SK-N-SH (cell line): ENCODE results near the gene MFNG. TPM values are rescaled to one million over a fixed set of nuclear protein-coding genes. Genes with fewer than 3 reads are reported as not detected.

Source experiments
- CTCF ChIA-PET: fragments of 300-600, 350-600 bp; formaldehyde crosslinking; extraction: SDS; loops from one replicate; lab custom pipeline; 2021; lab: Yijun Ruan, JAX
- POLR2A ChIA-PET: fragments of 350-600 bp; sonication (Branson Sonifier 250); formaldehyde crosslinking; extraction: SDS; loops from one replicate; lab custom pipeline; 2020; ENCODE audit warnings: antibody characterized with exemption, inconsistent platforms; lab: Yijun Ruan, JAX
- DNase-seq: peaks from one replicate; pipeline ENCODE4 v3.0.0; 2012
- H2AFZ ChIP-seq: fragments of 200-600 bp; sonication (generic); 2 replicates; pipeline ENCODE4 v1.8.1; 2016; ENCODE audit warnings: antibody characterized with exemption, mild to moderate bottlenecking, low read depth
- H3F3A ChIP-seq: fragments of 200-600 bp; sonication (generic); replicated peaks from 2 replicates; pipeline ENCODE3; 2016; ENCODE audit warnings: antibody characterized with exemption, mild to moderate bottlenecking; ENCODE audit not compliant: insufficient read depth
- H3K27ac ChIP-seq, 2 experiments: fragments of 200-500 bp in 1 of 2; fragments of 200-600 bp in 1 of 2; sonication (Bioruptor generic) in 1 of 2; sonication (generic), shearing (Covaris generic) in 1 of 2; 2 replicates each; pipeline versions ENCODE4 v1.5.1 to v1.6.1; 2014 to 2016; ENCODE audit warnings: low read depth in 2 of 2, inconsistent platforms in 1 of 2, low read length in 1 of 2, mild to moderate bottlenecking in 1 of 2, mixed read lengths in 1 of 2
- H3K27me3 ChIP-seq: fragments of 200-600 bp; sonication (generic), shearing (Covaris generic); 2 replicates; pipeline ENCODE4 v1.6.1; 2016; ENCODE audit warnings: mixed run types; ENCODE audit not compliant: insufficient read depth
- H3K36me3 ChIP-seq, 2 experiments: fragments of 200-500 bp in 1 of 2; fragments of 200-600 bp in 1 of 2; sonication (Bioruptor generic) in 1 of 2; sonication (generic) in 1 of 2; replicated peaks in 1 of 2; 2 replicates each; pipeline versions ENCODE3 to v1.5.1; 2014 to 2016; ENCODE audit warnings: low read length in 1 of 2, mild to moderate bottlenecking in 1 of 2; ENCODE audit not compliant: insufficient read depth in 2 of 2, control insufficient read depth in 1 of 2
- H3K4me1 ChIP-seq, 2 experiments: fragments of 200-500 bp in 1 of 2; fragments of 200-600 bp in 1 of 2; sonication (Bioruptor generic) in 1 of 2; sonication (generic), shearing (Covaris generic) in 1 of 2; 2 replicates each; pipeline versions ENCODE4 v1.5.1 to v1.6.1; 2014 to 2016; ENCODE audit warnings: low read depth in 1 of 2, low read length in 1 of 2, mixed run types in 1 of 2; ENCODE audit not compliant: insufficient read depth in 2 of 2, control insufficient read depth in 1 of 2
- H3K4me2 ChIP-seq: fragments of 200-600 bp; sonication (generic), shearing (Covaris generic); 2 replicates; pipeline ENCODE4 v1.6.1; 2017; ENCODE audit warnings: mixed run types
- H3K4me3 ChIP-seq, 2 experiments: fragments of 200-500 bp in 1 of 2; fragments of 200-600 bp in 1 of 2; sonication (Bioruptor generic) in 1 of 2; sonication (generic), shearing (Covaris generic) in 1 of 2; 2 replicates each; pipeline versions ENCODE4 v1.5.1 to v1.8.1; 2014 to 2016; ENCODE audit warnings: low read depth in 2 of 2, inconsistent platforms in 1 of 2, low read length in 1 of 2, mild to moderate bottlenecking in 1 of 2, mixed read lengths in 1 of 2, moderate library complexity in 1 of 2
- H3K79me2 ChIP-seq: fragments of 200-600 bp; sonication (generic); 2 replicates; pipeline ENCODE4 v1.8.1; 2017; ENCODE audit warnings: mild to moderate bottlenecking; ENCODE audit not compliant: insufficient read depth
- H3K9ac ChIP-seq: fragments of 200-600 bp; sonication (generic); 2 replicates; pipeline ENCODE4 v1.6.1; 2017; ENCODE audit warnings: mixed run types
- H3K9me2 ChIP-seq: fragments of 200-600 bp; sonication (generic); 2 replicates; pipeline ENCODE4 v1.6.1; 2017; ENCODE audit warnings: mixed run types
- H3K9me3 ChIP-seq: fragments of 200-600 bp; sonication (generic); 2 replicates; pipeline ENCODE4 v1.6.1; 2017; ENCODE audit warnings: mixed run types, mild to moderate bottlenecking, moderate library complexity
- H4K20me1 ChIP-seq: fragments of 200-600 bp; sonication (generic); 2 replicates; pipeline ENCODE4 v1.6.1; 2017; ENCODE audit warnings: mild to moderate bottlenecking, mixed run types; ENCODE audit not compliant: insufficient read depth
- CHD2 ChIP-seq: fragments of 150-350 bp; IDR thresholded peaks from 2 replicates; pipeline ENCODE4 v1.6.1; 2018; ENCODE audit warnings: low read length; ENCODE audit not compliant: partially characterized antibody
- EP300 ChIP-seq, 2 experiments: IDR thresholded peaks; 2 replicates each; pipeline versions ENCODE4 v1.4.0 to v1.6.1; 2012; ENCODE audit warnings: borderline replicate concordance in 1 of 2, low read depth in 1 of 2, low read length in 1 of 2
- FOXM1 ChIP-seq: IDR thresholded peaks from 2 replicates; pipeline ENCODE4 v1.4.0; 2012; ENCODE audit warnings: low read depth, mild to moderate bottlenecking
- GABPA ChIP-seq: IDR thresholded peaks from 2 replicates; pipeline ENCODE4 v1.4.0; 2012; ENCODE audit warnings: low read depth, mild to moderate bottlenecking
- GATA2 ChIP-seq: sonication (generic); formaldehyde crosslinking; IDR thresholded peaks from 2 replicates; pipeline ENCODE4 v1.5.0; 2020; ENCODE audit warnings: mild to moderate bottlenecking, missing genetic modification reagents
- MXI1 ChIP-seq: IDR thresholded peaks from 2 replicates; pipeline ENCODE4 v1.6.1; 2012; ENCODE audit warnings: mild to moderate bottlenecking, low read depth, low read length, improper control_type of control experiment
- RCOR1 ChIP-seq: fragments of 150-350 bp; IDR thresholded peaks from 2 replicates; pipeline ENCODE4 v1.6.1; 2017; ENCODE audit warnings: antibody characterized with exemption, low read length
- TAF1 ChIP-seq: IDR thresholded peaks from 2 replicates; pipeline ENCODE4 v1.6.1; 2012; ENCODE audit warnings: low read depth, mild to moderate bottlenecking, low read length, moderate library complexity, borderline replicate concordance
- TCF12 ChIP-seq: IDR thresholded peaks from 2 replicates; pipeline ENCODE4 v1.4.0; 2012
- TEAD4 ChIP-seq: IDR thresholded peaks from 2 replicates; pipeline ENCODE4 v1.4.0; 2012; ENCODE audit warnings: mild to moderate bottlenecking, borderline replicate concordance; ENCODE audit not compliant: insufficient read depth
- WGBS: methylation state at CpG from one replicate; pipeline ENCODE4 v1.1.6; 2017; ENCODE audit warnings: low lambda C conversion rate; 5-methylcytosine and 5-hydroxymethylcytosine counted together
- polyA plus RNA-seq, 3 experiments: library from polyadenylated mRNA; depleted of rRNA; stranded (reverse); fragments of >200 nt; gene quantifications; 2 replicates each; pipeline ENCODE4 v1.2.3, GENCODE V29; 2012
- TF ChIP-seq, protein P1 (sequence below): IDR thresholded peaks from 2 replicates; pipeline ENCODE4 v1.6.1; 2012; ENCODE audit warnings: mild to moderate bottlenecking, low read depth, low read length, moderate library complexity
- TF ChIP-seq, protein P2 (sequence below): fragments of 200-600 bp; sonication (generic); IDR thresholded peaks from 2 replicates; pipeline ENCODE4 v1.6.1; 2017; ENCODE audit warnings: antibody characterized with exemption, mild to moderate bottlenecking, moderate library complexity

MFNG gene
- polyA plus RNA-seq, 1 of the 3 experiments (the other 2 are of a cell fraction), result 0.18 TPM

DNA sequence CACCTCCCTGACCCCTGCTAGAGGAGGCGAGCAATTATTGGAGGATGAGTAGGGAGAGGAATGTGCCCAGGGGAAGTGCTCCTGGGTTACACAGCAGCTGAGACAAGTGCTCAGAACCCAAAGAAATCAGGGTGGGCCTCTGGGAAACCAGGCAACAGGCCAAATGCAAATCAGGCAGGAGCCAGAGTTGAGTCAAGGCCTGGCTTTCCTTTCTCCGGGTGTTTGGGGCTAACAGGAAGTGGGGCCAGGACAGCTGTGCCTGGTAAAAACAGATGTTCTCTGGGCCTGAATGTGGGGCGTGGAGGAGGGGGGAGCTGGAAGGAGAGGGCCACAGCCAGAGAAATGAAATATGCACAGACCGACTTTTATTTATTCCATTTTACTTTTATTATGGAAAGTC is 22.0 kb downstream of the MFNG start:
- ChIA-PET POLR2A (no interaction called here), CTCF (interaction anchor here (0.8 to 1.2 kb wide), 2 partner anchors 35 to 194 kb away, joined by 3 read pairs; no protein-coding TSS in a partner anchor)
- no peaks in the 10 kb centered on the region for H4K20me1 ChIP-seq
- H3K4me3 ChIP-seq, result no peak overlapping the region
- H3K9me2 ChIP-seq, result no peaks in the 10 kb centered on the region
- no peaks in the 10 kb centered on the region for H3K79me2 ChIP-seq
- peak overlapping the region in 1 of 2 experiments; percentile 61; a peak in 2 of 4 replicates for H3K27ac ChIP-seq
- H3K4me1 ChIP-seq, result peaks cover 0 to 27% of the 10 kb centered on the region in 2 experiments; a peak in 1 of 4 replicates
- peak in 1 of 2 experiments; percentile 69; a peak in 2 of 4 replicates for TF ChIP-seq EP300 (IDR thresholded peaks at IDR 0.05; ENCODE audit: borderline replicate concordance in 1 of 2, low read depth in 1 of 2, low read length in 1 of 2)
- TF ChIP-seq CHD2, result peak; percentile 43
- TF ChIP-seq TCF12, result peak; percentile 18; the same call in 1 of the 2 replicates
- no peak for TF ChIP-seq GABPA
- DNase-seq, result peak; percentile 86
- WGBS, result 19% methylated on average over 3 of the region's 4 CpGs
- no peaks in the 10 kb centered on the region for H3F3A ChIP-seq
- H3K27me3 ChIP-seq, result 0 out of 2 replicates have a peak, but pooled peaks cover 7% of the 10 kb centered on the region
- H3K36me3 ChIP-seq, result no peaks in the 10 kb centered on the region
- H2AFZ ChIP-seq, result no peak overlapping the region
- no peak overlapping the region for H3K4me2 ChIP-seq
- no peak overlapping the region for H3K9ac ChIP-seq
- no peaks in the 10 kb centered on the region for H3K9me3 ChIP-seq

DNA sequence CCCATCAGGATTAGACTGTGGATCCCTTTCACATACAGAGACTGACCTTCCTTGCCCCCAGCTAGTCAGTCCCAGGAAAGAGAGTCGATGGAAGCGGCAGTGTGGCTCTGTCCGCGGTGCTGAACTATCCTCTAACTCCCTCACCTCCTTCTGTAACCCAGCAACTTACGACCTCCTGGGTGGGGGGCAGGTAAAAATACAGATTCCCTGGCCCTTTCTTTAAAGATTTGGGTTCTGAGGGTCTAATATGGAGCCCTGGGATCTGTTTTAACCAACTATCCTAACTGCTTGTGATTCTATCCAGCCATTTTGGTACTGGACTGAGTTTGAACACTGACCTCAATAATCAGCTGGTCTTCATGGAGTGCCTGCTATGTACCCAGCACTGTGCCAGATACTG is 23.2 kb downstream of the MFNG start:
- Histone ChIP-seq H3K9me3 (no peaks in the 10 kb centered on the region), H3K9ac (no peak overlapping the region), H3K4me2 (no peak overlapping the region), H3K36me3 (no peaks in the 10 kb centered on the region), H3K9me2 (no peaks in the 10 kb centered on the region), H4K20me1 (no peaks in the 10 kb centered on the region), H2AFZ (no peak overlapping the region)
- WGBS, result 36% methylated on average over 4 of the region's 5 CpGs
- TF ChIP-seq, protein P1, sequence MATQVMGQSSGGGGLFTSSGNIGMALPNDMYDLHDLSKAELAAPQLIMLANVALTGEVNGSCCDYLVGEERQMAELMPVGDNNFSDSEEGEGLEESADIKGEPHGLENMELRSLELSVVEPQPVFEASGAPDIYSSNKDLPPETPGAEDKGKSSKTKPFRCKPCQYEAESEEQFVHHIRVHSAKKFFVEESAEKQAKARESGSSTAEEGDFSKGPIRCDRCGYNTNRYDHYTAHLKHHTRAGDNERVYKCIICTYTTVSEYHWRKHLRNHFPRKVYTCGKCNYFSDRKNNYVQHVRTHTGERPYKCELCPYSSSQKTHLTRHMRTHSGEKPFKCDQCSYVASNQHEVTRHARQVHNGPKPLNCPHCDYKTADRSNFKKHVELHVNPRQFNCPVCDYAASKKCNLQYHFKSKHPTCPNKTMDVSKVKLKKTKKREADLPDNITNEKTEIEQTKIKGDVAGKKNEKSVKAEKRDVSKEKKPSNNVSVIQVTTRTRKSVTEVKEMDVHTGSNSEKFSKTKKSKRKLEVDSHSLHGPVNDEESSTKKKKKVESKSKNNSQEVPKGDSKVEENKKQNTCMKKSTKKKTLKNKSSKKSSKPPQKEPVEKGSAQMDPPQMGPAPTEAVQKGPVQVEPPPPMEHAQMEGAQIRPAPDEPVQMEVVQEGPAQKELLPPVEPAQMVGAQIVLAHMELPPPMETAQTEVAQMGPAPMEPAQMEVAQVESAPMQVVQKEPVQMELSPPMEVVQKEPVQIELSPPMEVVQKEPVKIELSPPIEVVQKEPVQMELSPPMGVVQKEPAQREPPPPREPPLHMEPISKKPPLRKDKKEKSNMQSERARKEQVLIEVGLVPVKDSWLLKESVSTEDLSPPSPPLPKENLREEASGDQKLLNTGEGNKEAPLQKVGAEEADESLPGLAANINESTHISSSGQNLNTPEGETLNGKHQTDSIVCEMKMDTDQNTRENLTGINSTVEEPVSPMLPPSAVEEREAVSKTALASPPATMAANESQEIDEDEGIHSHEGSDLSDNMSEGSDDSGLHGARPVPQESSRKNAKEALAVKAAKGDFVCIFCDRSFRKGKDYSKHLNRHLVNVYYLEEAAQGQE, result peak; percentile 98
- TF ChIP-seq TEAD4, result no peak
- TF ChIP-seq, all 33 proteins: peak for 1
- Histone ChIP-seq H3K79me2 (no peaks in the 10 kb centered on the region), H3F3A (no peaks in the 10 kb centered on the region), H3K27me3 (0 out of 2 replicates have a peak, but pooled peaks cover 7% of the 10 kb centered on the region), H3K4me3 (no peak overlapping the region), H3K27ac (peak overlapping the region in 1 of 2 experiments; percentile 78; a peak in 2 of 4 replicates), H3K4me1 (peaks cover 0 to 27% of the 10 kb centered on the region in 2 experiments; a peak in 1 of 4 replicates)
- CTCF ChIA-PET, result interaction anchor here (1.3 to 3.2 kb wide), 6 partner anchors 9 to 146 kb away, joined by 5 to 17 read pairs (median 10); no protein-coding TSS in a partner anchor
- POLR2A ChIA-PET, result no interaction called here
- DNase-seq, result no peak

DNA sequence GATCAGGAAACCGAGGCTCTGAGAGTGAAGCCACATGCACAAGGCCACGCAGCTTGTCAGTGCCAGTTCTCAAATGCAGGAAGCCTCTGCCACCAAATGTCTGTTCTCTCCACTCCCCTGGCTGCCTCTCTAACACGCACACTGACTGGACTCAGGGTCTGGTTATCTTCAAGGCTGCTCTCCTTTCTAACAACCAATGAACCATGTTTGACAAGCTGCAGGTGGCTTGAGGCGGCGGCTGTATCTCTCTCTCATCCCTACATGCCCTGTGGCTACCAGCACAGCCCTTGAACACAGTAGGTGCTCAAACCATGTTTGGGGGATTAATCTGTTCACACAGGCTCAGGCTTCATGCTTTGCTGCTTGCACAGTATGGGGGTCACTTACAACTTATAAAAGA is 23.7 kb downstream of the MFNG start:
- peak; percentile 69 for DNase-seq
- 0 out of 2 replicates have a peak, but pooled peaks cover 7% of the 10 kb centered on the region for H3K27me3 ChIP-seq
- no peak overlapping the region for H2AFZ ChIP-seq
- WGBS, result 8% methylated on average over 5 of the region's 5 CpGs
- no peaks in the 10 kb centered on the region for H3K9me2 ChIP-seq
- H3F3A ChIP-seq, result no peaks in the 10 kb centered on the region
- H3K79me2 ChIP-seq, result no peaks in the 10 kb centered on the region
- no peaks in the 10 kb centered on the region for H3K36me3 ChIP-seq
- peaks cover 0 to 27% of the 10 kb centered on the region in 2 experiments; a peak in 1 of 4 replicates for H3K4me1 ChIP-seq
- H3K9me3 ChIP-seq, result no peaks in the 10 kb centered on the region
- no peak overlapping the region for H3K9ac ChIP-seq
- H3K4me2 ChIP-seq, result no peak overlapping the region
- TF ChIP-seq CHD2, result peak; percentile 46
- TF ChIP-seq TAF1, result no peak
- TF ChIP-seq GATA2 (CRISPR knock-in tag), result peak; percentile 47; the same call in 1 of the 2 replicates
- no peak for TF ChIP-seq FOXM1
- TF ChIP-seq RCOR1, result peak; percentile 62
- peak; percentile 54; the same call in 1 of the 2 replicates for TF ChIP-seq MXI1
- peak; percentile 11; the same call in 1 of the 2 replicates for TF ChIP-seq TCF12
- peak in 1 of 2 experiments; percentile 80; a peak in 2 of 4 replicates for TF ChIP-seq EP300 (IDR thresholded peaks at IDR 0.05; ENCODE audit: borderline replicate concordance in 1 of 2, low read depth in 1 of 2, low read length in 1 of 2)
- TF ChIP-seq, protein P2, sequence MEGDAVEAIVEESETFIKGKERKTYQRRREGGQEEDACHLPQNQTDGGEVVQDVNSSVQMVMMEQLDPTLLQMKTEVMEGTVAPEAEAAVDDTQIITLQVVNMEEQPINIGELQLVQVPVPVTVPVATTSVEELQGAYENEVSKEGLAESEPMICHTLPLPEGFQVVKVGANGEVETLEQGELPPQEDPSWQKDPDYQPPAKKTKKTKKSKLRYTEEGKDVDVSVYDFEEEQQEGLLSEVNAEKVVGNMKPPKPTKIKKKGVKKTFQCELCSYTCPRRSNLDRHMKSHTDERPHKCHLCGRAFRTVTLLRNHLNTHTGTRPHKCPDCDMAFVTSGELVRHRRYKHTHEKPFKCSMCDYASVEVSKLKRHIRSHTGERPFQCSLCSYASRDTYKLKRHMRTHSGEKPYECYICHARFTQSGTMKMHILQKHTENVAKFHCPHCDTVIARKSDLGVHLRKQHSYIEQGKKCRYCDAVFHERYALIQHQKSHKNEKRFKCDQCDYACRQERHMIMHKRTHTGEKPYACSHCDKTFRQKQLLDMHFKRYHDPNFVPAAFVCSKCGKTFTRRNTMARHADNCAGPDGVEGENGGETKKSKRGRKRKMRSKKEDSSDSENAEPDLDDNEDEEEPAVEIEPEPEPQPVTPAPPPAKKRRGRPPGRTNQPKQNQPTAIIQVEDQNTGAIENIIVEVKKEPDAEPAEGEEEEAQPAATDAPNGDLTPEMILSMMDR, result no peak
- no peak overlapping the region for H3K4me3 ChIP-seq
- no peaks in the 10 kb centered on the region for H4K20me1 ChIP-seq
- ChIA-PET POLR2A (no interaction called here), CTCF (interaction anchor here (1.2 to 3.2 kb wide), 7 partner anchors 10 to 146 kb away, joined by 3 to 17 read pairs (median 7); no protein-coding TSS in a partner anchor)
- H3K27ac ChIP-seq, result peak overlapping the region in 1 of 2 experiments; percentile 78; a peak in 2 of 4 replicates
